HG03558 (cell line): ENCODE data around the gene SLK.

Experiments
- ATAC-seq: cut with Tn5 transposase; IDR thresholded peaks from one replicate; pipeline ENCODE4 v1.9.1; 2021; ENCODE audit warnings: moderate number of reproducible peaks; ENCODE audit not compliant: unreplicated experiment; ENCODE audit errors: extremely low read depth

Gene SLK

GRCh38 chr10:104045151-104046089 is 78.5 kb downstream of the SLK start:
- ATAC-seq: no peak

- ATAC-seq: no peak
Observed at GRCh38 chr10:104046651-104047050, 79.7 kb downstream of the SLK start.

GRCh38 chr10:104049504-104050250 is 82.7 kb downstream of the SLK start:
- ATAC-seq: no peak

- ATAC-seq: no peak
Observed at GRCh38 chr10:104052431-104052830, 85.5 kb downstream of the SLK start.

- no peak for ATAC-seq
Observed at GRCh38 chr10:104053201-104053600, 86.3 kb downstream of the SLK start.

- ATAC-seq: no peak
Observed at GRCh38 chr10:104054430-104054829, 87.5 kb downstream of the SLK start.

GRCh38 chr10:104056619-104057273 is 89.8 kb downstream of the SLK start:
- ATAC-seq: no peak

GRCh38 chr10:104057717-104058116 is 90.8 kb downstream of the SLK start:
- no peak for ATAC-seq

- ATAC-seq: no peak
Observed at GRCh38 chr10:104059364-104059763, 92.4 kb downstream of the SLK start.

- no peak for ATAC-seq
Observed at GRCh38 chr10:104061196-104061595, 94.3 kb downstream of the SLK start.

GRCh38 chr10:104065748-104066147 is 98.8 kb downstream of the SLK start:
- no peak for ATAC-seq

GRCh38 chr10:104066945-104067344 is 100.0 kb downstream of the SLK start:
- no peak for ATAC-seq

GRCh38 chr10:104067525-104067924 is 100.6 kb downstream of the SLK start:
- no peak for ATAC-seq

GRCh38 chr10:104069613-104070012 is 102.7 kb downstream of the SLK start:
- no peak for ATAC-seq

GRCh38 chr10:104072786-104073185 is 105.8 kb downstream of the SLK start:
- no peak for ATAC-seq

GRCh38 chr10:104074505-104074904 is 107.6 kb downstream of the SLK start:
- ATAC-seq: no peak

- no peak for ATAC-seq
Observed at GRCh38 chr10:104076743-104077160, 109.8 kb downstream of the SLK start.

GRCh38 chr10:104077247-104077646 is 110.3 kb downstream of the SLK start:
- ATAC-seq: no peak

- no peak for ATAC-seq
Observed at GRCh38 chr10:104077663-104078151, 110.8 kb downstream of the SLK start.
